Lung (tissue), 12 donors: ENCODE data around the gene RBM5. TPM values are rescaled to one million over a fixed set of nuclear protein-coding genes. Genes with fewer than 3 reads are reported as not detected.

Experiments used
- ATAC-seq: fragments of 200-7000 bp; cut with Tn5 transposase; one replicate; pipeline ENCODE4 v1.9.1; 2020; ENCODE audit warnings: moderate number of reproducible peaks; ENCODE audit not compliant: insufficient read depth, low FRiP score
- DNase-seq, 3 donors: peaks; one replicate each; pipeline ENCODE4 v3.0.0-alpha.2; 2013 to 2017
- H3K27ac ChIP-seq, 2 donors: one replicate each; pipeline ENCODE4 v1.5.1; 2013; ENCODE audit warnings: mild to moderate bottlenecking in 2 of 2, moderate library complexity in 2 of 2, control low read depth in 1 of 2, inconsistent platforms in 1 of 2, low read depth in 1 of 2, low read length in 1 of 2
- H3K27me3 ChIP-seq, 3 donors: one replicate each; pipeline ENCODE4 v1.5.1; 2013; ENCODE audit warnings: low read length in 2 of 3; ENCODE audit not compliant: control insufficient read depth in 3 of 3, insufficient read depth in 3 of 3
- H3K36me3 ChIP-seq, 4 donors: one replicate each; pipeline ENCODE4 v1.5.1; 2013; ENCODE audit warnings: low read length in 4 of 4, mild to moderate bottlenecking in 1 of 4, moderate library complexity in 1 of 4; ENCODE audit not compliant: control insufficient read depth in 4 of 4, insufficient read depth in 4 of 4
- H3K4me1 ChIP-seq, 5 donors: one replicate each; pipeline ENCODE4 v1.5.1; 2013; ENCODE audit warnings: low read length in 5 of 5, mild to moderate bottlenecking in 2 of 5, moderate library complexity in 1 of 5; ENCODE audit not compliant: control insufficient read depth in 5 of 5, insufficient read depth in 5 of 5
- H3K4me3 ChIP-seq: one replicate; pipeline ENCODE4 v1.5.1; 2013; ENCODE audit warnings: mild to moderate bottlenecking, control low read depth, moderate library complexity
- H3K9ac ChIP-seq, 2 donors: one replicate each; pipeline ENCODE4 v1.5.1; 2013; ENCODE audit warnings: low read length in 2 of 2, control low read depth in 1 of 2; ENCODE audit not compliant: insufficient read depth in 1 of 2
- H3K9me3 ChIP-seq, 4 donors: one replicate each; pipeline ENCODE4 v1.5.1; 2013; ENCODE audit warnings: low read length in 3 of 4, mild to moderate bottlenecking in 1 of 4, moderate library complexity in 1 of 4; ENCODE audit not compliant: control insufficient read depth in 4 of 4, insufficient read depth in 3 of 4
- WGBS, 2 donors: extraction: QIAGEN DNeasy Blood & Tissue Kit; methylation state at CpG; one replicate each; pipeline ENCODE4 v1.1.7; 2013; 5-methylcytosine and 5-hydroxymethylcytosine counted together
- polyA plus RNA-seq, 2 donors: library from polyadenylated mRNA; stranded (reverse); fragments of 200-250 nt; gene quantifications; one replicate each; pipeline ENCODE4 v1.2.1, GENCODE V29; 2013
- total RNA-seq, 2 donors: library from RNA; depleted of rRNA in 1 of 2; stranded (reverse); fragments of >200 nt in 1 of 2; gene quantifications; one replicate each; pipeline ENCODE4 v1.2.1, GENCODE V29; 2014 to 2021
- TF ChIP-seq, protein P1 (sequence below): IDR thresholded peaks from 2 replicates; pipeline ENCODE4 v1.5.1; 2012; ENCODE audit warnings: mild to moderate bottlenecking; ENCODE audit errors: control extremely low read depth, extremely low read depth
- donor health status: control.
- donor health status: control.
- donor health status: Bipolar disorder and iron deficiency.
- donor health status: healthy.
- donor health status: DM: yes; HTN: yes; CAD: no.

RBM5 gene
- total and polyA plus RNA-seq, 4 donors, result 71.4 to 380 (median 94.6) TPM

DNA sequence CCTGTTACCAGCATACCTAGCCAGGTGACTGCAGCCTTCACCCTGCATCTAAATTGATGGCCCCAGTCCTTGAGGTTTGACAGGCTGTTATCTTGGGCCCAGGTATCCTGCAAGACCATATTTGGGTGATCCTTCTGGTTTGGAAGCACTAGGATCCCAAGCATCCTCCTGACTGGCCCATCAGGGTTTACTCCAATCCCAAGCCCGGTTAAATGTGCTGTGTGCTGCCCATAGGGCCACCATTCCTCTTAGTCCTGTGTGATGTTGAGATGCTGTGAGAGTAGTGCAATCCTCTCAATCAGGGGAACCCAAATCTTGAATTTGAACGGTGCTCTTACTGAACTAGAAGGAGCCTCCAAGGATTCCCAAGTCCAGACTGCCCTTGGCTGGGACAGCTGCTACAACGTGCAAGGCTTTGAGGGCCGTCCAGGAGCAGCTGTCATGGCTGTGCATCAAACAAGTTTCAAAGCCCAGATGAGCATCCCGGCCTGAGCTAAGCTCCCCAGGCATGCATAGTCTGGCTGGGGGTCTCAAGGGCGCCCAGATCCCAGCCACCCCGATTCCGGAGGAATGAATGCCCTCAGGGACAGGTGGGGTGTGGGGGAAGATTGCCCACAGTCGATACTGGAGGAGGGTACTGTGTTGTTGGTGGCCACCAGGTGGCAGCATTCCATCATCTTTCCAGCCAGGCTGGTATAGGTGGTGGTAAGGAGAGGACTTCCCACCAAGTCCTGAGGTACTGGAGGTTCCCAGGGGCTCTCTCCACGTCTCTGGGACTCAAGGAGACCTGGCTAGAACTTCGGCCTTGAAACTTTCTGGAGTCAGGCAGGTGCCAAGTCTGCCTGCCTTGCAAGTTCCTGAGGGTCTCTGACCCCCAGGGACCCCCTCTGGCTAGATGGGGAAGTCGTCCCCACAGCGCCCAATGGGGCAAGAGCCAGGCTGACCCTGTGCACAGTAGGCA is 32.6 kb downstream of the RBM5 start:
- H3K36me3 ChIP-seq, result peaks cover 24 to 42% (median 36%) of the 10 kb centered on the region in 4 donors
- no peak overlapping the region for H3K27ac ChIP-seq
- peak; percentile 69 for ATAC-seq
- DNase-seq, result peak; percentile 84 to 89 (median 85)
- H3K4me1 ChIP-seq, result peaks cover 0 to 25% (median 12%) of the 10 kb centered on the region in 5 donors
- H3K9ac ChIP-seq, result no peak overlapping the region
- no peaks in the 10 kb centered on the region for H3K27me3 ChIP-seq
- no peaks in the 10 kb centered on the region for H3K9me3 ChIP-seq
- WGBS, 2 donors, result 35 to 42% methylated on average over 13 of the region's 13 CpGs
- TF ChIP-seq, protein P1, sequence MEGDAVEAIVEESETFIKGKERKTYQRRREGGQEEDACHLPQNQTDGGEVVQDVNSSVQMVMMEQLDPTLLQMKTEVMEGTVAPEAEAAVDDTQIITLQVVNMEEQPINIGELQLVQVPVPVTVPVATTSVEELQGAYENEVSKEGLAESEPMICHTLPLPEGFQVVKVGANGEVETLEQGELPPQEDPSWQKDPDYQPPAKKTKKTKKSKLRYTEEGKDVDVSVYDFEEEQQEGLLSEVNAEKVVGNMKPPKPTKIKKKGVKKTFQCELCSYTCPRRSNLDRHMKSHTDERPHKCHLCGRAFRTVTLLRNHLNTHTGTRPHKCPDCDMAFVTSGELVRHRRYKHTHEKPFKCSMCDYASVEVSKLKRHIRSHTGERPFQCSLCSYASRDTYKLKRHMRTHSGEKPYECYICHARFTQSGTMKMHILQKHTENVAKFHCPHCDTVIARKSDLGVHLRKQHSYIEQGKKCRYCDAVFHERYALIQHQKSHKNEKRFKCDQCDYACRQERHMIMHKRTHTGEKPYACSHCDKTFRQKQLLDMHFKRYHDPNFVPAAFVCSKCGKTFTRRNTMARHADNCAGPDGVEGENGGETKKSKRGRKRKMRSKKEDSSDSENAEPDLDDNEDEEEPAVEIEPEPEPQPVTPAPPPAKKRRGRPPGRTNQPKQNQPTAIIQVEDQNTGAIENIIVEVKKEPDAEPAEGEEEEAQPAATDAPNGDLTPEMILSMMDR, result peak; percentile 64
- no peak overlapping the region for H3K4me3 ChIP-seq

DNA sequence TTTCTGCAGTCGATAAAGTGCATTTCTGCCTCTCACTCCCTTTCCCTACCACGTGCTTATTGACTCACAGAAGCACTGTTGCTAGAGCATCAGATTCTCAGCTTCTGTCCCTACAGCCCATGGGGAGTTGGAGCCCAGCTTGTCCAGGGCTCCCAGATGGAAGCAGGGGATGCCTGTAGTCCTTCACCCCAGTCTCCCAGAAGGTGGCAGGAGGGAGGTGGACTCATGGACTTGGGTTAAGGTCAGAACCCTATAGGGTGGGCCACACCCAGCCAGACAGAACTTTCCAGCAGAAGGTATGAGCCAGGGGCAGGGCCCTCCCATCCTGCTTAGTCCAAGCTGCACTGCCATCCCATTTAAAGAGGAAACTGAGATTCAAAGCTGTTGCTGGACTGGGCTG is 33.4 kb downstream of the RBM5 start:
- WGBS, 2 donors, result 83 to 86% methylated on average over 2 of the region's 2 CpGs
- no peaks in the 10 kb centered on the region for H3K9me3 ChIP-seq
- TF ChIP-seq, protein P1, result no peak
- H3K9ac ChIP-seq, result no peak overlapping the region
- no peaks in the 10 kb centered on the region for H3K27me3 ChIP-seq
- peaks cover 17 to 35% (median 29%) of the 10 kb centered on the region in 4 donors for H3K36me3 ChIP-seq
- no peak for DNase-seq
- peaks cover 0 to 32% (median 18%) of the 10 kb centered on the region in 5 donors for H3K4me1 ChIP-seq
- no peak for ATAC-seq
- H3K4me3 ChIP-seq, result no peak overlapping the region
- no peak overlapping the region for H3K27ac ChIP-seq

DNA sequence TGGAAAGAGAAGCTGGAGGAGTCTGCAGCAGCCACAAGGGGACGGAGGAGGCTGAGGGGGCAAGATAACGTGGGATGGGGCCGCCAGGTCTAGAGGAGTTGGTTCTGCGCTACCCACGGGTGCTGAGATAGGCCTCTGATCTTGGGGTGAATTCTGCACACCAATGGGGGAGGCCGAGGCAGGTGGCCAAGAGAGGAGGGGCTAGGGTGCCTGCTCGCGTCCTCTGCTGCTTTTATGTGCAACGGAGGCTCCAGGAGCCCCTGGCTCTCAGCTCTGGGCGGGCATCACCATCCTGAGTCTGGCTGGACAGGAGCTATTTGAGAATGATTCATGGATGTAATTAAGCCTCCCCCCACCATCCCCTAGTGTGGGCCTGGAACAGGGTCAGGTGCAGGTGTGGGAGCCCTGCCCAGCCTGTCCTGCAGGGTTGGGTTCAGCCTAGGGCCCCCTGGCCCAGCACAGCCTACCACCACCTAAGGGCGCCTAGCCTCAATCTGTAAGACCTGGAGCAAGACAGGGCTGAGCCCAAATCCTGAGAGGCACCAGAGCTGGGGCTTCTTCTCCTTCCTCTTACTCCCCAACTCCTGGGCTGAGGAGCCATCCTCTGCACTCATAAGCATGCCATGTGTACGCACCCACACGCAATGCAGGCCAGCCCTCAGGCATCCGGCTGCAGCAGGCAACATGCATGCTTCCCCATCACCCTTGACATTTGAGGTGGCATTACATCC is 34.1 kb downstream of the RBM5 start:
- DNase-seq, result no peak
- ATAC-seq, result no peak
- 84% methylated on average over 14 of the region's 14 CpGs for WGBS, 2 donors
- Histone ChIP-seq H3K4me1 (peaks cover 0 to 35% (median 18%) of the 10 kb centered on the region in 5 donors), H3K9ac (no peak overlapping the region), H3K9me3 (no peaks in the 10 kb centered on the region), H3K27me3 (no peaks in the 10 kb centered on the region), H3K36me3 (peaks cover 11 to 29% (median 22%) of the 10 kb centered on the region in 4 donors), H3K4me3 (no peak overlapping the region), H3K27ac (no peak overlapping the region)
- TF ChIP-seq, protein P1, result no peak
